ENCODE results near the gene OR51E2. TPM values are rescaled to one million over a fixed set of nuclear protein-coding genes. Genes with fewer than 3 reads are reported as not detected.

The OR51E2 gene
- total and polyA plus RNA-seq, 4 donors: 0.51 to 1.2 TPM; not detected in 2

DNA sequence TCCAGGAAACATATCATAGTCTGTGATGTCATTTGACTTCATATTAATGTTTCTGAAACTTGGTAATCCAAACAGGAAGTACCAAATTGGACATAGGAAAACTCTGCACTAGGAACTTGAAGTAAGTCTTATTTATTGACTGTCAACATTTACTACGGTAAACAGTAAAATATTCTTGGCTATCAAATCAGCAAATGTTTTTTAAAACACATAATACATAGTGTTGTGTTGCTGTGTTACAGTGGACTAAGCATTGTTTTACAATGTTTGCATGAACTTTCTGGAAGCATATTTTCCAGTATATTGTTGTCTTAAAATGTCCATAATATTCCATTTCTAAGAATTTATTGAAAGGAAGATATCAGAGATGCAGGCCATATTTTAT lies 2.8 kb upstream of the OR51E2 start:
- Histone ChIP-seq H3K4me3 (ENCODE audit: low read length in 2 of 2) (no peak overlapping the region), H3K27me3 (ENCODE audit: control insufficient read depth in 1 of 2, insufficient read depth in 2 of 2, low read length in 1 of 2) (no peaks in the 10 kb centered on the region), H3K4me1 (ENCODE audit: control insufficient read depth in 1 of 2, insufficient read depth in 2 of 2, low read length in 2 of 2) (no peaks in the 10 kb centered on the region), H3K27ac (ENCODE audit: low read depth in 1 of 2, low read length in 2 of 2) (no peak overlapping the region), H3K9me3 (ENCODE audit: control insufficient read depth, low read length) (peaks cover 2% of the 10 kb centered on the region), H3K36me3 (ENCODE audit: control insufficient read depth in 1 of 2, insufficient read depth in 2 of 2, low read length in 1 of 2) (no peaks in the 10 kb centered on the region)
- no peak for ATAC-seq (ENCODE audit: low FRiP score)
- WGBS, 2 donors: 78 to 84% methylated on average over 1 of the region's 1 CpG
- intact Hi-C loops (cut with DNase I): no loop called here
- no peak for DNase-seq

DNA sequence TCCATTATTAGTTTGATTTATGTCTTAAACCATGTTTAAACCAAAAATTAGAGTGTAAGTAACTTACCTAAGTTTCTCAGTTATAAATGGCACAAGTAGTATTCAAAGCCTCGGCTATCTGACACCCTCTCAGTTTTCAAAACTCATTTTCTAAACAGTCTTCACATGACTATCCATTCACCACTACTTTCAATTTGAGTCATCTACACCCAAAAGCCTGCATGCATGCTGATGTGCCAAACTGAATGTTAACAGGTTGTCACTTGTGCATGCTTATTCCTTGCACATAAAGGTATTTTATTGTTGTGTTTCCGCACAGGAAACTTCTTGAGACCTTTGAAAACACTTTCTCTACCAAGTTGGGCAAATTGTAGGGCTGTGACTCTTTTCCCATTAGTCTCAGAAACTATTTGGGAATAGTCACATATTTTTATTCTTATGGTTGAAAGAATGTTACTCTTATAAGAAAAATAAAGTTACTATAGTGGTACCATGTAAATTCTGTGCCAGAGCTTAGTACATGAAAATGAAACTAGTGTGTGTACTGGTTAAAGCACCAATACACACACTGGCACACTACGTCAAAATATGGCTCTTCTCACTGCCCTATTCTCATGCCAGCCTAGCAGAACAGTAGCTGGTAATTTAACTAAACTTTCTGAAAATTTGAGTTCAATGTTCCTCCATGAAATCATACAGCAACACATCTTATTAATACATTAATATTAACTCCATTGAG lies 2.2 kb upstream of the OR51E2 start:
- no peak for DNase-seq

DNA sequence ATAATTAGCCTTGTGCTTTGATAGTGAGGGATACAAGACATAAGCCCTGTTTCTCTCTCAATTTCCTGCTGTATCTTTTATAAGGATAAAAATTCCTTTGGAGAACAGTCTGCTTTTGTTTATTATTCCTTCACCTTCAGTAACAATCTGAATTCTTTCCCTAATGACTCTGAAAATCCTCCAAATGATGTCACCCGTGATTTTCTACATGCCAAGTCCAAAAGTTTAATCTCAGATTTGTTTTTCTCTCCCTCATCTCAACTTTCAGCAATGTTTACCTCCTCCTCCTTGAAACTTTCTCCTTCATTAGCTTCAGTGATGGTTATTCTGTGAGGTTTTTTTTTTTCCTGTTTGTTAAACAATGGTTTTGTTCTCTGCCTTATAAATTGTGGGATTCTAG lies 2.2 kb downstream of the OR51E2 start:
- intact Hi-C loops (cut with DNase I): no loop called here

More for the DNA sequence above, 2.2 kb upstream of the OR51E2 start:
- ATAC-seq (ENCODE audit: low FRiP score): no peak
- WGBS, 2 donors: 85 to 87% methylated on average over 3 of the region's 3 CpGs
- Histone ChIP-seq H3K27me3 (ENCODE audit: control insufficient read depth in 1 of 2, insufficient read depth in 2 of 2, low read length in 1 of 2) (no peaks in the 10 kb centered on the region), H3K27ac (ENCODE audit: low read depth in 1 of 2, low read length in 2 of 2) (no peak overlapping the region), H3K36me3 (ENCODE audit: control insufficient read depth in 1 of 2, insufficient read depth in 2 of 2, low read length in 1 of 2) (no peaks in the 10 kb centered on the region), H3K4me3 (ENCODE audit: low read length in 2 of 2) (no peak overlapping the region), H3K9me3 (ENCODE audit: control insufficient read depth, low read length) (peaks cover 2% of the 10 kb centered on the region), H3K4me1 (ENCODE audit: control insufficient read depth in 1 of 2, insufficient read depth in 2 of 2, low read length in 2 of 2) (no peaks in the 10 kb centered on the region)
- intact Hi-C loops (cut with DNase I): no loop called here

DNA sequence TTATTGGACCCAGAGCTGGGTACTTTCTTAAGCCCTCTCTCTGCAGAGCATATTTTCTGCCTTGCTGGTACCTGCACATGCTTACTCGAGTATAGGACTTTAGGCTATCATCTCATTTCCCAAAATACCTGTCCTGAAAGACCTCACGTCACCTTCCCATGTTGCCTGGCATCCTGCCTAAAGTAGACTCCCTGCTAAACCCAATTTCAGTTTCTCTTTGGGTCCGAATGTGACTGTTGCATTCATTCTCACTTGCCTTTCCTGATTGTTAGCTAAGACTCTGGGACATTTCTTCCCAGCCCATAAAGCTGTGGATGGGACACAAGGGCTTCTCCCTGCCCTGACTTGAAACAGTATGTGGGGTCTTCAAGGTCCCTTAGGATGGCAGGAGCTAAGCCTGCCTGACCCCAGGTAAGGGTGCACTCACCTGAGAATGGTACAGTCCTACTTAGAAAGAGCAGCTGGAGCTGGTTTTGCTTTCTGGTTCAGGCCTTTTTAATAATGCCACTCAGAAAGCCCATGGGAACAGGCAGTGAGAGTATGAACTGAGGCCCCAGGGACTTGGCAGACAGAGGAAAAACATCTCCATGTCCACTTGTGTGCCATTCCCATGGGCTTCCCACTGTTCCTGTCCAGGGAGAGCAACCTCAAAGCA lies 12.9 kb downstream of the OR51E2 start:
- H3K4me1 ChIP-seq (ENCODE audit: control insufficient read depth in 1 of 2, insufficient read depth in 2 of 2, low read length in 2 of 2): no peaks in the 10 kb centered on the region
- H3K27ac ChIP-seq (ENCODE audit: low read depth in 1 of 2, low read length in 2 of 2): no peak overlapping the region
- no peaks in the 10 kb centered on the region for H3K36me3 ChIP-seq (ENCODE audit: control insufficient read depth in 1 of 2, insufficient read depth in 2 of 2, low read length in 1 of 2)
- 86 to 89% methylated on average over 3 of the region's 3 CpGs for WGBS, 2 donors
- ATAC-seq (ENCODE audit: low FRiP score): no peak
- H3K9me3 ChIP-seq (ENCODE audit: control insufficient read depth, low read length): no peaks in the 10 kb centered on the region
- no peak overlapping the region for H3K4me3 ChIP-seq (ENCODE audit: low read length in 2 of 2)
- no peak for DNase-seq
- intact Hi-C loops (cut with DNase I): no loop called here
- no peaks in the 10 kb centered on the region for H3K27me3 ChIP-seq (ENCODE audit: control insufficient read depth in 1 of 2, insufficient read depth in 2 of 2, low read length in 1 of 2)

More for the DNA sequence above, 2.2 kb downstream of the OR51E2 start:
- H3K4me3 ChIP-seq (ENCODE audit: low read length in 2 of 2): no peak overlapping the region
- H3K27me3 ChIP-seq (ENCODE audit: control insufficient read depth in 1 of 2, insufficient read depth in 2 of 2, low read length in 1 of 2): no peaks in the 10 kb centered on the region
- H3K4me1 ChIP-seq (ENCODE audit: control insufficient read depth in 1 of 2, insufficient read depth in 2 of 2, low read length in 2 of 2): no peaks in the 10 kb centered on the region
- peaks cover 6% of the 10 kb centered on the region for H3K9me3 ChIP-seq (ENCODE audit: control insufficient read depth, low read length)
- H3K36me3 ChIP-seq (ENCODE audit: control insufficient read depth in 1 of 2, insufficient read depth in 2 of 2, low read length in 1 of 2): no peaks in the 10 kb centered on the region
- 11 to 16% methylated on average over 1 of the region's 1 CpG for WGBS, 2 donors
- no peak for DNase-seq
- ATAC-seq (ENCODE audit: low FRiP score): no peak
- no peak overlapping the region for H3K27ac ChIP-seq (ENCODE audit: low read depth in 1 of 2, low read length in 2 of 2)

DNA sequence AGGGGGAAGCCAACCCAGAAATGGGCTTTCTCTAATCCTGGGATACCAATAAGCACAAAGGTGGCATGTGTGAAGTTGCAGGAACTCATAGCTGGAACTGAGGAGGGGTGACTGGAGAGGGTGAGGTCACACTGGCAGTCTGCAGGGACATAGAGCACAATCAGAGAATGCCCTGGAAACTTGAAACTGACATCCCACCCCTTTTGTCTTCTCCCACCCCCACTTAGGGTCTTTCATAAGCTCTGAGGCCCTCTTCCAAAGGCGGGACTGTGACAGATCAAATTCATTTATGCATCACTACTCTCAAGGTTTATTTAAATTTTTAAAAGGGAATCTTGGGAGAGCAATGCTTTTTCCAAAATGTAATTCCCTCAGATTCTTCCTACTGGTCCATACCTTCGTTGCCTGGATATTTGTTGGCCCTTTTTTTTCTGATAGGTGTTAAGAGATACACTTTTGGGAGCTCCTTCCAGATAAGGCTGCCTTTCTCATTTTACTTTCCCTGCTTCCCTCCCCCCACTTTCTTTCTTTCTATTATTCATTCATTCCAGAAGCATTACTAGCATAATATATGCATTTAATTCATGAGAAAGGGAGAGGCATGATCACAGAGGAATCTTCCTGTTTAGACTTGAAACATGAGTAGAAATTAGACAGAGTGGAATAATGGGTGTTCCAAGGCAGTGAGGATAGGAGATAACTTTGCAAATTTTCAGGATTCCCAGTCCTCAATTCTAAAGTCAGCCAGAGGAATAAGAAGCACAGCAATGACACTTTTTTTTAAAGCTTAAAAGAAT lies 14.8 kb downstream of the OR51E2 start:
- Histone ChIP-seq H3K27ac (ENCODE audit: low read depth in 1 of 2, low read length in 2 of 2) (no peak overlapping the region), H3K4me1 (ENCODE audit: control insufficient read depth in 1 of 2, insufficient read depth in 2 of 2, low read length in 2 of 2) (no peaks in the 10 kb centered on the region), H3K9me3 (ENCODE audit: control insufficient read depth, low read length) (no peaks in the 10 kb centered on the region), H3K36me3 (ENCODE audit: control insufficient read depth in 1 of 2, insufficient read depth in 2 of 2, low read length in 1 of 2) (no peaks in the 10 kb centered on the region), H3K4me3 (ENCODE audit: low read length in 2 of 2) (no peak overlapping the region), H3K27me3 (ENCODE audit: control insufficient read depth in 1 of 2, insufficient read depth in 2 of 2, low read length in 1 of 2) (no peaks in the 10 kb centered on the region)
- intact Hi-C loops (cut with DNase I): no loop called here
- no peak for ATAC-seq (ENCODE audit: low FRiP score)
- DNase-seq: no peak
- 86 to 89% methylated on average over 2 of the region's 2 CpGs for WGBS, 2 donors

DNA sequence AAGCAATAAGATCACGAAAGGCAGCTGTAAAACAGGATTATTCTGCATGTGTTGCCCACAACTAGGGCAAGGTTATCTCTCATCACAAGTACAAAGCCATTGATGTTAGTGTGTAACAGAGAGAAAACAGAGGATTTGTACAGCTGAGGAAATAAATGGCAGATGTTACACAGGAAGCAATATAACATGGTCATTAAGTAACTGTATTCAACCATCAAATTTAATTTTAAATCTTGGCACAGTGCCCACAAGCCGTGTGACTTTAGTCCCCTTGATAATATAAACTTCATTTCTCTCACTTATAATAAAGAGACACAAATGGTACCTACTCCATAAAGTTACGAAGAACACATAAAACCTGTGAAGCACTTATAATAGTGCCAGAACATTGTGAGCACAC lies 17.3 kb downstream of the OR51E2 start:
- ATAC-seq (ENCODE audit: low FRiP score): no peak
- Histone ChIP-seq H3K27me3 (ENCODE audit: control insufficient read depth in 1 of 2, insufficient read depth in 2 of 2, low read length in 1 of 2) (no peaks in the 10 kb centered on the region), H3K9me3 (ENCODE audit: control insufficient read depth, low read length) (no peaks in the 10 kb centered on the region), H3K36me3 (ENCODE audit: control insufficient read depth in 1 of 2, insufficient read depth in 2 of 2, low read length in 1 of 2) (no peaks in the 10 kb centered on the region), H3K4me1 (ENCODE audit: control insufficient read depth in 1 of 2, insufficient read depth in 2 of 2, low read length in 2 of 2) (no peaks in the 10 kb centered on the region), H3K4me3 (ENCODE audit: low read length in 2 of 2) (no peak overlapping the region), H3K27ac (ENCODE audit: low read depth in 1 of 2, low read length in 2 of 2) (no peak overlapping the region)
- intact Hi-C loops (cut with DNase I): no loop called here
- 54 to 58% methylated on average over 3 of the region's 3 CpGs for WGBS, 2 donors
- DNase-seq: no peak

DNA sequence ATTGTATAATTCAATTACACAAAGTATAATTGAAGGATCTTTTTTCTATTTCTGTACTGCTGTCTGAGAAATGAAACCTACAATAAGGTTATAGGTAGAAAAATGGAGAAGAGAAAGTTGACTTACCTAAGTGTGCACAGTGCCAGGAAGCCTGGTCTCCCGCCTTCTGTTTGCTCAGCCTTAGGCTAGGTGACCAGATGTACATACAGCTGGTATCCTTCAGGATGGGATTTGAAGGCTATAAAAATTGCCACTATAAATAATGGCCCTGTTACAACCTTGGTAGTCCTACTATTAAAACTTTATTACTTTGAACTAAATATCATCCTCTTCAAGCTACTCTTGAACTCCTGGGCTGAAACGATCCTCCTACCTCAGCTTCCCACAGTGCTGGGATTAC lies 19.7 kb downstream of the OR51E2 start:
- Histone ChIP-seq H3K4me1 (ENCODE audit: control insufficient read depth in 1 of 2, insufficient read depth in 2 of 2, low read length in 2 of 2) (no peaks in the 10 kb centered on the region), H3K36me3 (ENCODE audit: control insufficient read depth in 1 of 2, insufficient read depth in 2 of 2, low read length in 1 of 2) (no peaks in the 10 kb centered on the region), H3K27ac (ENCODE audit: low read depth in 1 of 2, low read length in 2 of 2) (no peak overlapping the region), H3K9me3 (ENCODE audit: control insufficient read depth, low read length) (no peaks in the 10 kb centered on the region), H3K4me3 (ENCODE audit: low read length in 2 of 2) (no peak overlapping the region), H3K27me3 (ENCODE audit: control insufficient read depth in 1 of 2, insufficient read depth in 2 of 2, low read length in 1 of 2) (no peaks in the 10 kb centered on the region)
- intact Hi-C loops (cut with DNase I): no loop called here
- WGBS, 2 donors: 89 to 96% methylated on average over 2 of the region's 2 CpGs
- DNase-seq (no peak), ATAC-seq (ENCODE audit: low FRiP score) (no peak)

DNA sequence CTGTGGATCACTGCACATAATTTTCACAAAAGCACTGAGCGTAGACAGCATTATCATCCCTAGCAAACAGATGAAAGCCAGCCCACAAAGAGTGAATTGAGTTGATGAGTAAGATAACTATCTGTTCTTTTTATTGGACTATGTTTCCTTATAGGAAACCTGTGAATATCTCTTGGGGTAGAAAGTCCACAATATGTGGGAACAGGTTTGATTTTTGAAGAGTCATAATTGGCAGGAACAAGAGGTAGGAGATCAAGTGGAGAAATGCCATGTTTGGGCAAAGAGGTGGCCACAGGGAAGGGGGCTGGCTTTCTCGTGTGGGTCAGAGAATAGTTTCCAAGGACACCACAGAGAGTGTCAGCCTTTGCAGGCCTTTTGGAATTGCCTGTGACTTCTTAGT lies 23.9 kb downstream of the OR51E2 start:
- ATAC-seq (ENCODE audit: low FRiP score) (no peak), DNase-seq (no peak)
- intact Hi-C loops (cut with DNase I): no loop called here
- no peak overlapping the region for H3K4me3 ChIP-seq (ENCODE audit: low read length in 2 of 2)
- H3K36me3 ChIP-seq (ENCODE audit: control insufficient read depth in 1 of 2, insufficient read depth in 2 of 2, low read length in 1 of 2): no peaks in the 10 kb centered on the region
- 65 to 67% methylated on average over 2 of the region's 2 CpGs for WGBS, 2 donors
- no peak overlapping the region for H3K27ac ChIP-seq (ENCODE audit: low read depth in 1 of 2, low read length in 2 of 2)
- H3K4me1 ChIP-seq (ENCODE audit: control insufficient read depth in 1 of 2, insufficient read depth in 2 of 2, low read length in 2 of 2): no peaks in the 10 kb centered on the region
- H3K9me3 ChIP-seq (ENCODE audit: control insufficient read depth, low read length): no peaks in the 10 kb centered on the region
- H3K27me3 ChIP-seq (ENCODE audit: control insufficient read depth in 1 of 2, insufficient read depth in 2 of 2, low read length in 1 of 2): no peaks in the 10 kb centered on the region

All from aorta (tissue), 5 donors.